Measurements from ENCODE around the gene NDUFB1.

The NDUFB1 gene

DNA sequence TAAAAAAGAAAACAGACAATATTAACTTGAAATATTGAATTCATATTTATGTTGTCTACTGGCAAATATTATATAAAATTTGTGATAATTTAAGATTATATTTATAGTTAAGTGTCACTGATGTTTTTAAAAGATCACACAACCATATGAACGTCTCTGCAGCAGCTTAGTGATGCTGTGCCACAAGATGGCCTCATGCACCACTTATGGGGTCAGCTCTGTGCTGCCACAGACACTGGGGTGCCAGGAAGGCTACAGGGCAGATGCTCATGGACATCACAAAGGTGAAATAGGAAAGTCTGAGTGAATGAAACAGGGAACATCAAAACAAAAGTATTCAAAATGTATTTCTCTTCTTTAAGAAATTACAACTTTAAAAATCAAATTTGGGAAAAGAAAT, 28.2 kb downstream of the NDUFB1 start:
- peaks cover 53% of the 10 kb centered on the region for H3K36me3 ChIP-seq (ENCODE audit: control insufficient read depth, insufficient read depth, low read length)
- H3K27ac ChIP-seq (ENCODE audit: low read depth, low read length), result no peak overlapping the region
- H3K9ac ChIP-seq (ENCODE audit: low read length), result no peak overlapping the region
- no peaks in the 10 kb centered on the region for H3K4me1 ChIP-seq (ENCODE audit: control insufficient read depth, insufficient read depth, low read length)
- no peaks in the 10 kb centered on the region for H3K27me3 ChIP-seq (ENCODE audit: control insufficient read depth, insufficient read depth, low read length)
- no peaks in the 10 kb centered on the region for H3K9me3 ChIP-seq (ENCODE audit: control insufficient read depth, insufficient read depth, low read depth, low read length)
- no peak overlapping the region for H3K4me3 ChIP-seq (ENCODE audit: low read depth, low read length)

DNA sequence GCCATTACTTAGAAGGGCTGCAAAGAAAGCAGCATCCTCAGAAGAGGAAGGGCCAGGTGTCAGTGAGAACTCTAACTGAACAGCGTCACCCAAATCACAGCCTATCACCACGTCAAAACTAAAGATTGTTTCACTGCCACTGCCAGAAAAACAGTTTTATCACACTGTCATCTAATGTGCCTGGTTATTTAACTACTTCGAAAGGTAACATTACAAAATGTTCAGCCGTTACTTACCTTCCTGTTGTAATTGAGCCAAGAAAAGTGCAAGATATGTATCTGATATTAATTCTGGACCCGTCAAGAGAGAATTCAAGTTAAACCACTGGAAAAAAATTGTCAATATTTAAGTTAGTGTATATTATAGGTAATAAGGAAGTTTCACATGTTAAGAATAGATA, 33.0 kb downstream of the NDUFB1 start:
- no peak overlapping the region for H3K4me3 ChIP-seq (ENCODE audit: low read depth, low read length)
- no peak overlapping the region for H3K27ac ChIP-seq (ENCODE audit: low read depth, low read length)
- H3K9ac ChIP-seq (ENCODE audit: low read length), result no peak overlapping the region
- H3K36me3 ChIP-seq (ENCODE audit: control insufficient read depth, insufficient read depth, low read length), result peaks cover 66% of the 10 kb centered on the region
- no peaks in the 10 kb centered on the region for H3K27me3 ChIP-seq (ENCODE audit: control insufficient read depth, insufficient read depth, low read length)
- no peaks in the 10 kb centered on the region for H3K9me3 ChIP-seq (ENCODE audit: control insufficient read depth, insufficient read depth, low read depth, low read length)
- no peaks in the 10 kb centered on the region for H3K4me1 ChIP-seq (ENCODE audit: control insufficient read depth, insufficient read depth, low read length)

DNA sequence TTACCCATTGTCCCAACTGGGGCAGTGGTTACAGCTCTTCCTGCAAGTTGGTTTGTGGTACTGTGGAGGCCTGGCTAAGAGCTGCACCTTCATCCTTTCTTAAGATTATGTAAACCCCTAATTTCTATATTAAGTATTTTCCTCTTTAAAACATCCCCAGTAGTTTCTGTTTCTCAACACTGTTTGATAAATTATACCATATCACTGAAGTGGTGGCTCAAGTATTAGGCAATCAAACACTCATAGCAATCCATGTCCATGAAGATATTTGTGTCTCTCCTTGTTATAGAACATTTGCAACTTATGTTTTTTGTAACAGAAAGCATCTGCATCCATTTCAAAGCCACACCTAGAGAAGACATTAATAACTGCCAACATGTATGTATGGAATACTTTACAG, 47.0 kb downstream of the NDUFB1 start:
- Histone ChIP-seq H3K4me3 (ENCODE audit: low read depth, low read length) (no peak overlapping the region), H3K9me3 (ENCODE audit: control insufficient read depth, insufficient read depth, low read depth, low read length) (no peaks in the 10 kb centered on the region), H3K27ac (ENCODE audit: low read depth, low read length) (no peak overlapping the region)

More for the DNA sequence above, 47.0 kb downstream of the NDUFB1 start:
- H3K9ac ChIP-seq (ENCODE audit: low read length), result no peak overlapping the region
- peaks cover 57% of the 10 kb centered on the region for H3K36me3 ChIP-seq (ENCODE audit: control insufficient read depth, insufficient read depth, low read length)
- H3K4me1 ChIP-seq (ENCODE audit: control insufficient read depth, insufficient read depth, low read length), result no peaks in the 10 kb centered on the region
- H3K27me3 ChIP-seq (ENCODE audit: control insufficient read depth, insufficient read depth, low read length), result no peaks in the 10 kb centered on the region
